Hematopoietic multipotent progenitor cell treated with erythropoietin and hydrocortisone succinate and interleukin-3 and kit ligand, for 6 days (in vitro differentiated cells): ENCODE results near the gene RAB30.
A peak's percentile ranks its signal among the peaks of the same experiment; 100 is the strongest.

Experiments used
- DNase-seq: peaks from one replicate; pipeline ENCODE4 v3.0.0-alpha.2; 2015

The RAB30 gene, protein sequence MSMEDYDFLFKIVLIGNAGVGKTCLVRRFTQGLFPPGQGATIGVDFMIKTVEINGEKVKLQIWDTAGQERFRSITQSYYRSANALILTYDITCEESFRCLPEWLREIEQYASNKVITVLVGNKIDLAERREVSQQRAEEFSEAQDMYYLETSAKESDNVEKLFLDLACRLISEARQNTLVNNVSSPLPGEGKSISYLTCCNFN

DNA sequence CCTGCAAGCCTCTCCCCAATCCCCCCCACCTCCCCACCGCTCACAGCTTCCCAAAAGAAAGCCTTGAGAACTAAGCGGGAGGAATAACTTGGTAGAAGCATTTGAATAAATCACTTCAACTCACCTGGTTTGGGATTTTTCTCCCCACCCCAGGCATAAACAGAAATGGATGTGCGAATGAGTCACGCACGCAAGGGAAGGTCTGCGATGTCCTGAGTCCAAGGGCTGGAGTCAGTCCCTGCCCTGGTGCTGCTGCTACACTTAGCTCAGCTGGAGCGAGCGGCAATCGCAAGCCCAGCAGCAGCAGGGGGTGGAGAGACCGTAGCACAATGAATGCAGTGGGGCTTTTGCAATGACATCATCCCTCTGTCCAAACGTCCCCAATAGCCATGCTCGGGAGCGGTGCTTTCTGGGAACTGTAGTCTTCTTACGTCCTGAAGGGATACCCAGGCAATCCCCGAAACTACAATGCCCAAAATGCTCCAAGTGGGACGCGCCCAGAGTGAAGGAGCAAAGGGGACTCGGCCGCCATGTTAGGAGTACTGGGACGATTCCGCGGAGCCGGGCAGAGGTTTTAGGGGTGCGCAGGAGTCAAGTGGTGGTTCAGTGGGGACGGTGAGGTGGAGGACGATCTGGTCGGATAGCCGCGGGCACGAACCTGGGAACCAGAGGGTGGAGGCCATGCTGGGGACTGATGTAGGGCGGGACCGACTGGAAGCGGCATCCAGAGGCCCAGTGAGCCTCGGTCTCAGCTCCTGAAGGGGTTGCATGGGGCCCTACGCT, at the start of gene RAB30:
Gene RAB30, minus strand, starts transcription at position 331 of the 783 bp plus-strand sequence. CDS start 74,581 bp downstream, outside the sequence.
- peak; percentile 100 for DNase-seq

DNA sequence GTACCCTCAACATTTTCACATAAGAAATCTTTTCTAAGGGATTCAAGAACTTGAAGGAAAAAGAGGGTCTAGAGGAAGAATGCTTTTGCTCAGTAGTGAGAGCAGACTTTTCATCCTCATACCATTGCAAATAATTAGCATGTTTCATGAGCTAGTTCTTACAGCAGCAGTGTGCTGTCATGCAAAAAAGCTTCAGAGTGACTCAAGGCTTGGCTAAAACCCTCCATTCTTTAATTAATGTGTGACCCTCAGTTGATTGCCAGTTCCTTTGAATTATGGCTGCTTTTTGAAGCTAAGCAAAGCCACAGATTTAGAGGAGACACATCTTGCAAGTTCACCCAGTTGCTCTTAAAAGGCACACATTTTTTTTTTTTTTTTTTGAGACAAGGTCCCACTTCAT, 48.6 kb upstream of the RAB30 start:
- DNase-seq: no peak

DNA sequence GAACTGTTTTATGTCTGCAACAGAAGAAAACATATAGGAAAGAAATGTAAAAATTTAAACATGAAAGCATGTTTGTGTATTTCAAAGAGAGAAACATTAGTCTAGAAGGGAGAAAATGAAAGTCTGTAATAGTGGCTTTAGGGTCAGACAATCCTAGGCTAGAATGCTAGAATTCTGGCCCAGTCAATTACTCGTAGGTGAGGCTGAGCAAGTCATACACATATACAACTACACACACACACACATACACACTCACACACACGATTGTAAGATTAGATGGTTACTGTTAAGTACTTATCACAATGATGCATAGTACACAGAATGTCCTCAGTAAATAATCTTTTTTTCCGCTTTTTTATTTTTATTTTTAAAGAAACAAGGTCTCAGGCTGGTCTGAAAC, 47.5 kb upstream of the RAB30 start:
- DNase-seq: no peak

DNA sequence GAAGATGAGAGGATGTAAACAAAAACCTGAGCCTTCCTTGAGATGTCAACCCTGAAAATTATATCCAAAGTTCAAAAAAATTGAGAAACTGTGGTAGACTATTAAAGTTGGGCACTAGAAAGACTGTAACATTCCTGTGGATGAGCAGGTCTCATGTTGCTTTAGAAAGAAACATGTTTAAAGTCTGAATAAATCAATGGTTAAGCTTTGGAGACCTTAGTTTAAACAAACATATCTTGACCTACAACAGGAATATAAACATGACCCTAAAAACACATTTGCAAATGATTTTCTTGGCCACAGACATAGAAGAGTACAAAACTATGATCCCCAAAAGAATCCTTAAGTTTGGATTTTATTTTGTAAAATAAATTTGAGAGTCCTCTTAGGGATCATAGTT, 47.1 kb upstream of the RAB30 start:
- DNase-seq: no peak

DNA sequence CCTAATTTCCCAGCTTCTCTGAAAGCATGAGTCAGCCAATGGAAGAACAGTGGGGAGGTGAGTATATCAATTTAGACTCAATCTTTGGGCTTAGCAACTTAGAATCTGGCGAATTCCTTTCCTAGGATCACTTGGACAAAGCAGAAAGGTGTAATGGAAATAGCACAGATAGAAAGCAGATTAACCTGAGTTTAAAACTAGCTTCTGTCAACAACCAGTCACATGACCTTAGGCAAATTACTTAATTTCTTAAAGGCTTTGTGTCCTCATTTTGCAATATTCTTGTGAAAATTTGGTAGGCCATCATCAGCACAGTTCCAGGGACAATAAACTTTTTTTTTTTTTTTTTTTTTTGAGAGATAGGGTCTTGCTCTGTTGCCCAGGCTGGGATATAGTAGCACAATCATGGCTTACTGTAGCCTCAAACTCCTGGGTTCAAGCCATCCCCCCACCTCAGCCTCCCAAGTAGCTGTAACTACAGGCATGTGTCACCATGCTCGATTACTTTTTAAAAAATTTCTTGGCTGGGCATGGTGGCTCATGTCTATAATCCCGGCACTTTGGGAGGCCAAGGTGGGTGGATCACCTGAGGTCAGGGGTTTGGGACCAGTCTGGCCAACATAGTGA, 44.4 kb upstream of the RAB30 start:
- DNase-seq: no peak

DNA sequence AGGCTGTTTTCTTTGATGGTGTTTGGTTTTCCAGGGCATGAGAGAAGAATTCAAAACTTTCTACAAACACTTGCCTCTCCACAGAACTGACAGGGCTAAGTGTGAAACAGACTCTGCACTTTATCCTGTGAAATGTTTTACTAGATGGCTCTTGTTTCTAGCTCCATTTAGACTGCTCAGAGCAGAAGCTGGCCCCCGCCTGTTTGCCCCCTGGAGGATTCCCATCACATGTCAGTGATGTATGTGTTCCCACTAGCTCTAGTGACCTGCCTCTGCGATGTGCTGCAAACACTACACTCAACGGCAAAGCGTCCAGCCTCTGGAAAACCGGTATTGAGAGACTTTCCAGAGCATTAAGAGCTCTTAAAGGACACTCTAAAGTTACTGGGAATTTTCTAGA, 43.9 kb upstream of the RAB30 start:
- peak; percentile 17 for DNase-seq

DNA sequence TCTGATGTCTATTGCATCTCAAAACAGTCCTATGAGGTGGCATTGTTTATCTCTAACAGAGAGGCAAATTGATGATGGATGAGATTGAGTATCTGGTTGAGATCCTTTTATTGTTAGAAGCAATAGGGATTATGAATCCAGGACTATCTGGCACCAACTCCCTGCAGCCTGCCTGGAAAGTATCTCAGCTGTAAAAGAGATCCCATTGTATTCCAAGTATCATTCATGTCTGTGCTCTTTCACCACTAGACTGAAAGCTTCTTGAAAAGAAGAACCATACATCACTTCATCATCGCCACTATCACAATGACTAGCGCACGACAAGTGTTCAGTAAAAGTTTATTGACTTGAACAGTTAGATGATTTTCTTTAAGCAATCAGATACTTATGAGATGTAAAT, 43.3 kb upstream of the RAB30 start:
- DNase-seq: no peak

DNA sequence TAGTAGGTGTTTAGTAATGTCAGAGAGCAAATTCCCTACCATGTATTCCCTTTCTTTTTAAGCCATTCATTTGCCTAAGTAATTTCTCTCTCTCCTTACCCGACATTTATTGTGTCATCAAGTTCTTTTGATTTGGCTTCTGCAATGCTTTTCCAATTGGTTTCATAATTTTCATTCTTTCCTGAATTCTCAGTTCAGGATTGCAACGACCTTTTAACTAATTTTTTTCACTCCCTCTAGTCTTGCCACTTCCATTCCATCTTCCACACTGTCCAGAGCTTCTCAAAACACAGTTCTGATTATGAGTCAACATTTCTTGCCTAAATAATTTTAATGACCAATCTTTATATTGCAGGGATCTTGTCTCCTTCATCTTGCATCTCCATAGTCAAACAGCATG, 41.2 kb upstream of the RAB30 start:
- no peak for DNase-seq

DNA sequence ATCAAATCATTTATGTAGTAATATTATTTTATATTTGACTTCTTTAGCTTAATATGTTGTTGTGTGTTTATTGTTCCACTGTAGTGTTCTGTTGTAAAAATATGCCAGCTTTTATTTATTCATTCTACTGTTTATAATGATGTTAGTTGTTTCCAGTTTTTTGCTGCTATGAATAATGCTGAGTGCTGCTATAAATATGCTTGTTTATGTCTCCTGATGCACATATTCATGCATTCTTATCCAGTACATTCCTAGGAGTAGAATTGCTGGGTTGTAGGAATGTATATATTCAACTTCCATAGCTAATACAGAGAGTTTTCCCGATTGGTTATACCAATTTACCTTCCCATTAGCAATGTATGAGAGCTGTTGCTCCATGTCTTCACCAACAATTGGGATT, 33.5 kb upstream of the RAB30 start:
- no peak for DNase-seq

DNA sequence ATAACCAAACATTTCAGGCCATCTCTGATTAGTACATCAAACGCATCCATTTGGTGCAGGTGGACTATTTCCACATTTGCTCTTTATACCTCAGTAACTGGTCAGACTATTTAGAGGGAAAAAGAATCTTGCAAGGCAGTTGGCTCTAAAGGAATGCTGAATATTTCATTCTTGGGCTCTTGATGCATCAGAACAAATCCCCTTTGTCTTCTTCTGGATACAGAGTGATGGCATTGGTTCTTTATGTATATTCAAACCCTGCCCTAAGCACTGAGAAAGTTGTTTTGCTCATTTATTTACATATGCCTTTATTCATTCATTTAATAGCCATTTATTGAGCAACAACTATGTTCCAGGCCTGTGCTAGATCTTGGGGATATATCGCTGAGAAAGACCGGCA, 31.1 kb upstream of the RAB30 start:
- DNase-seq: no peak

DNA sequence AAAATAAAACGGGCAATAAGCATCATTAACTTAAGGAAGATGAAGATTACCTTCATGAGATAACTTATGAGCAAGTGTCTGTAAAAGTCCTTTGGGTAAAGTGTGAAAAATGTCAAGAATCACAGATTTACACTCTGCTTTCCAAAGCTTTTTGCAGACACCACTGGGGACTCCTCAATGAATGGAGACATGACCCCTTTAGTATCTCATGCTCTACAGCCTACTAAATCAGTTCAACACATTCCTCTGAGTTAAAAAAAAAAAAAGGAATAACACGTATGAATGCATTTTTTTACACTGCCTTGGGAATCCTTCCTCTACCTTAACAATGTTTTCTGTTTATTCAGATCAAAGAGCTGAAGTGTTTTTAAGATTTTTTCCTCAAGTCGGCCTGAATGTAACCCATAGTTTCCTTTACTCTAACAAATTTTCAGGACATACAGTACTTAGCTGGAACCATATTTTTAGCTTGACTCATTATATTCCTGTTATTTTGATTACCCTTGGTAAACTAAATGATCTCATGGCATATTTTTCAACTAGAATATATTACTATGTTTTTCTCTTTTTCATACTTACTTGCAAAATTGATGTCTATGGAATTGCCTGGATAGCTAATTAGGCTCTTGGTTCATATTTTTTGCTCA, 25.9 kb upstream of the RAB30 start:
- DNase-seq: no peak

DNA sequence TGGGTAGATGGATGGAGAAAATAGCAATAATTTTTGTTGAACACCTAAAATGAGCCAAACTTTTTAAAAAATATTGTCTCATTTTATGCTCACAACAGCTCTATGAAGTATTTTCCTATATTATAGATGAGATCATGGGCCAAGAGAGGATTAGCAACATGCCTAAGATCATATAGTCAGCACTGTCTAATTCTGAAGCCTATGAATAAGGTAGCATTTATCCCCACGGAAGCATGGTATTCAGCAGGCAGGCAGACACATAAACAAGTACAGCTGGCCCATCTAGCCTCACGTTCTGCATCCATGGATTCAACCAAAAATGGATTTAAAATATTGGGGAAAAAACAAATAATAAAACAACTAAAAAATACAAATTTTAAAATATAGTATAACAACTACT, 21.9 kb upstream of the RAB30 start:
- no peak for DNase-seq

DNA sequence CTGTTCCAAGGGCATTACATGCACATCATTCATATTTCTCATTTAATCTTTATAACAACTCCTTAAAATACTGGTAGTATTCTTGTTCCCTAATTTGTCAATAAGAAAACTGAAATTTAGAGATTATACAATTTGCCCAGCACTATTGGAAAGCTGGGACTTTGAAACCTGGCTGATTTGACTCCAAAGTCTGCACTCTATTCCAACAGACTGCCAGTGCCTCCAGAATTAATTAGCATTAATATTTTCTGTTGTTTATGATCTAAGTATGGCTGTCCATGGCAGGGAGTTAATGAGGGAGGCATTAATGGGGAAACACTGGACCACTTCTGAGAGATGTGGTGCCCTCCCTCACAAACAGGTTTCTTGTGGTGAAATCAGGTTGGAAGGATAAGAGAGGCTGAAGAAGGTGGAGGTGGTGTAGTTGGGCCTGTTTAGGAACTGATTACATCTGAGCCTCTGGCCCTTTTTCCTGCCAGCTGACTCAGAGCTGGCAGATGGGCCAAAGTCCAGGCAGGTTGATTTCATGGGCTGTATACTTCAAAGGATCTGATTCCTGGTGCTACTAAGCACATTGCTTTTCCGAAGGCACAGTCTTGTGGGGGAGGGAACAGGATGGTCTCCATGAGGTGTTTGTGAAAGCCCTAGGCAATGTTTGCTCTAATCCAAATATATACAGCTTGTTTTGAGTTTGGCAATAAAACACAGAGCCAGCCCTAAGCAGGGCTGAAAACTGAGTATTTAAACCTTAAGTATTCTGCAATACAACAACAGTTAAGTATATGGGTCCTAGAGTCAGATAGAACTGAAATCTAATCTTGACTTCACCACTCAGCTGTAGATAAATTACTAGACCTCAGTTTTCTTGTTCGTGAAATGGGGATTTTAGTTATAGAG, 21.0 kb upstream of the RAB30 start:
- peak; percentile 21 for DNase-seq

DNA sequence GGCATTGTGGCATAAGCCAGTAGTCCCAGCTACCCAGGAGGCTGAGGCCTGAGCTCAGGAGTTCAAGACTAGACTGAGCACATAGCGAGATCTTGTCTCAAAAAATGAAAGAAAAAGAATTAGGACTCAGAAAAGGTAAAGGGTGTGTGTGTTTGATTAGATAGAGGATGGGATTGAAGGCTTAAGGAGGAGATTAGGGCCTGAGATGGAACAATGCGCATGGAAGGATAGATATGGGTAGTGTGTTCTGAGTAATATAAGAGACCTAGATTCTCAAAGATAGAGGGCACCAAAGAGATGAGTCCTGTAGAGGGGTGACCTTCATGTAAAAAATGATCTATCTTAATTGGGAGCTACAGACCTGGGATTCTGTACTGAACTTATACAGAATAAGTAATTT, 17.3 kb upstream of the RAB30 start:
- DNase-seq: peak; percentile 62

DNA sequence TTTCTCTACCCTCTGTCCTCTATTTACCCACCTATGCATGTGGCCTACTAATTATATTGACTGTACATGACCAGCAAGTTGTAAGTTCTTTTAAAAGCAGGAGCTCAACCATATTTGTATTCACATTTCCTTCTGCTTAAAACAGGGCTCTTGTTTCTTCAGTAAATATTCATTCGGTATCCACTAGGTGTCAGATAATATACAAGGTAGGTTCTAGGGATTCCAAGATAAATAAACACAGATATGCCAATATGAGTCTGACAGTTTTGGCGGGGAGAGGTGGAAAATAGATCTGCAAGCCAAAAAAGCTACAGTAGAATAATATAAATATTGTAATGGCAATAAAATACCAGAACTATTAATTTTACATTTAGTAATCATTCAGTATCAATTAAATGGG, 15.3 kb upstream of the RAB30 start:
- peak; percentile 47 for DNase-seq

DNA sequence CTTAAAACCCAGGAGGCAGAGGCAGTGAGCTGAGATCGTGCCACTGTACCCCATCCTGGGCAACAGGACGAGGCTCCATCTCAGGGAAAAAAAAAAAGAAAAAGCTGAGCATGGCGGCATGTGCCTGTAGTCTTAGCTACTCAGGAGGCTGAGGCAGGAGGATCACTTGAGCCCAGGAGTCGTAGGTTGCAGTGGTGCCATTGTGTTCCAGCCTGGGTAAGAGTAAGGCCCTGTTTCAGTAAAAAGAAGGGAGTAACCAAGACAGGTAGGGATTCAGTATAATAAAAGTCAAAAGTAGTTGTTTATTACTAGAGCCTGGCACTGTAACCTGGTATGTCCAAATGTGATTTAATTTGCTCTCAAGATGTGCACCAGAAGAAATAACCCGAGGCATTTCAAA, 8.1 kb upstream of the RAB30 start:
- DNase-seq: no peak

DNA sequence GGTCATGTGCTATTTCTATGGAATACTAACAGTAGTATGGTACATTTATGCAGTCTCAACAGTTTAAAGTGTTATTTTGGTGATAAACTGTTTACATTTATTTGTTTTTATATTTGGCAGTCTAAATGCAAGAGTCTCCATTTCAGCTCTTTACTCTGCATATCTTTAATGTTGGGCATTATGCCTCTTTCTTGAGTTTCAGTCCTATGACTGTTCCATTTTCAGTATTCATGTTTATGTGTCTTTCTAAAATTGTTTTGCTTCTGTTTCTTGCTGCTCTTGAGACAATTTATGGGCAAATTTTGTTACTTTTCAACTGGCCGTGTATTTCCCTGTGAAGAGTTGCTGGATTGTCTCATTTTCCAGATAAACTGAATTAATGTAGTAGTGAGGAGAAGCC, 6.6 kb upstream of the RAB30 start:
- DNase-seq: no peak

DNA sequence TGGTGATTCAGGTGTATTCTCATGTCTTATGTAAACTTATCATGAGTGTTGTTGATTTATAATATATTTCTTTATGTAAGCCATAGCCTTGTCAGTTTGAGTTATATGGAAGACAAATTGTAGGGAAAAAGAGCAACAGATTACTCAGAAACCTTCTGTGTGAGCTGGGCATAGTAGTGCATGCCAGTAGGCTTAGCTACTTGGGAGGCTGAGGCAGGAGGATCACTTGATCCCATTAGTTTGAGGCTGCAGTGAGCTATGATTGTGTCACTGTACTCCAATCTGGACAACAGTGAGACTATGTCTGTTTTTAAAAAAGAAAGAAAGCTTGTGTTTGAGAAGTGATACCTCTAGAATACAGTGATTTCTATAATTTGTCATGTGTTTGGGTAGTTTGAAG, 2.2 kb upstream of the RAB30 start:
- DNase-seq: no peak

DNA sequence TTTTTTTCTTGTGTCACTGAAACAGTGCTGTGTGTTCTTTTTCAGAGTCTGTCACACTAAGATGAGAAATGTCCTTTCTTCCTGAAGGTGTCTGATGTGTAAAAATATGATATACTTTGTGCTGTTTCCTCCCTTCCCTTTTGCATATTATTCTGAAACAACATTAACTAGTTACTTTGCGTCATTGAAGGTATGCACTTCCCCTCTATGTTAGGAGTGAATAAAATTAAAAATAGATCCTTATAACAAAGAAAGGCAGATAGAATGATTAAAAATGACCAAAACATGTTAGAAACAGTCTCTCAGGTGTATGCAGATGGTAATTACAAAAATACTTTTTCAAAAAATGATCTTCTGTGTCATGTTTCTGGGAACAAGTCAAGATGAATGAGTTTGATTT, 1.6 kb upstream of the RAB30 start:
- DNase-seq: no peak

DNA sequence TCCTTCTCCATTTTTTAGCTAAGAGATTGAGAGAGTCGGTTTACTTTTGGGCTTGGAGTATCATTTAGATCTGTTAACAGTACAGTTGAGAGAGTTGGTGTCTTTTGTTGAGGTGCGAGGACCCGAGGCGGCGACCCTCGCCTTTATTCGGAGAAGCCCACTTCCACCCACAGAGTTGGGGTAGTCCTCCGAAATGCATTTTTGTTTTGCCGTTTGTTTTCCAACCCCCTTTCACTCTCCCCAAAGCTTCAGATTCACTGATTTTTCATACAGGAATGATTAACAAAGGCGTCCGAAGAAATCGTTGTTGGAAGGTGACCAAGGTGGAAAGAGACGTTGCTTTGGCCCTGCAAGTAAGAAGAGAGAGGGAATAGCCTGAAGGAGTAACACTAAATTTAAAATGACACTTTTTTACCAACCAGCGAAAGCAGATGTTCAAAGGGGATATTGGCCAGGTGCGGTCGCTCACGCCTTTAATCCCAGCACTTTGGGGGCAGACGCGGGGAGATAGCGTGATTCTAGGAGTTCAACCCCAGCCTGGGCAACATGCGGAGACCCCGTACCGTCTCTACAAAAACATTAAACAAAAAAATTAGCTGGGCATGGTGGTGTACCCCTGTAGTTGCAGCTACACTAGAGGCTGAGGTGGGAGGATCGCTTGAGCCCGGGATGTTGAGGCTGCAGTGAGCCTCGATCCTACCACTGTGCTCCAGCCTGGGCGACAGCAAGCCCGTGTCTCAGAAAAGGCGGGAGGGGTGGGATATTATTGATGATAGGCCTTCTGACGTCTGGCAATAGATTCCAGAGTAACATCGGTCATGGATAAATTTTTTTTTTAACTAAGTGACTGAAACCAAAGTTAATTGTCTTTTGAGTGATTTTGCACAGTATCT, 899 bp upstream of the RAB30 start:
- peak; percentile 31 for DNase-seq

DNA sequence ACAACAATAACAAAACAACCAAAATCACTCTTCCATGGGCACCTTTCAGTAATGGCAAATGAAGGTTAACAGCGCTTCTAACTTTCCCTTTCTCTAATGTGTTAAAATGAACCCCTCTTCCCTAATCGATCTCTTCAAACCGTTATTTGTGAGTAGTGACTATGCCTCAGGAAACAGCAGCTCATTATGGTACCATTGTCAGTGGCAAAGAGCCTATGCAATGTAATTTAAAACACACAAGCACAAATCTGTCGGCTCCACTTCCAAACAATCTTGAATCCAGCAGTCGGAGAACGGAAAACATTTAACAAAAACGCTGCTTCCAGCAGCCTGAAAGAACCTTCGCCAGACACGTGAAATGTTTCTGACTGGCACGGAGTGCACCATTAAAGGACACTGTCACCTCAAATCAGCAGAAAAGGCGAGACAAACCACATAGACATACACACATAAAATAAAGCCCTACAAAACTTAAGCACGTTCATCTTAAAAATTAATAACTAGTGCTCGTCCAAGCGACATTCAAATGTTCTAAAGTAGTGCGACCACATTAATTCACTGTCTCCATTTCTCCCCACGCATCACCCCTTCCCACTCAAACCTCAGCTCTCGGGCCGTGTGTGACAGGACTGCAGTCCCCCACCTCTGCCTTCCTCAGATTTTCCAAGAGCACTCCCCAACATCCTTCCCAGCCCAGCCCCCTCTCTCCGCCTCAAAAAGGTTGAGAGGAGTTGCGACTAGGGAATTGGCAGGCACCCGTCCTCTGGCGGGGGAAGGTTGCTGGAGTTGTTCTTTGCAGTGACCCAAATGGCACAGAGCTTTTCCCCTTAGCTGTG, 748 bp downstream of the RAB30 start:
- peak; percentile 30 for DNase-seq
